Calu3 (cell line): Measurements from ENCODE around the gene TMEM242. TPM values are rescaled to one million over a fixed set of nuclear protein-coding genes. Genes with fewer than 3 reads are reported as not detected.

Source experiments
- BruUV-seq: library from RNA; stranded (reverse); fragments of 400-500 nt; replicated peaks from 2 replicates; lab custom pipeline; 2021; lab: Mats Ljungman, UMichigan
- CTCF ChIA-PET: fragments of 300-600 bp; sonication (Branson Sonifier 250); formaldehyde crosslinking; loops from one replicate; lab custom pipeline; 2022; ENCODE audit warnings: antibody characterized with exemption; lab: Charles Lee
- DNase-seq: peaks from one replicate; pipeline ENCODE4 v3.0.0; 2022
- H3K27ac Mint-ChIP-seq: one replicate; pipeline ENCODE4 v1.8.0; 2022; ENCODE audit warnings: mixed read lengths; ENCODE audit not compliant: unreplicated experiment
- H3K27me3 Mint-ChIP-seq: one replicate; pipeline ENCODE4 v1.8.0; 2022; ENCODE audit warnings: mixed read lengths; ENCODE audit not compliant: unreplicated experiment
- H3K36me3 Mint-ChIP-seq: one replicate; pipeline ENCODE4 v1.8.0; 2022; ENCODE audit warnings: mild to moderate bottlenecking, moderate library complexity, mixed read lengths; ENCODE audit not compliant: insufficient read depth, unreplicated experiment
- H3K4me1 Mint-ChIP-seq: one replicate; pipeline ENCODE4 v1.8.0; 2022; ENCODE audit warnings: mild to moderate bottlenecking, low read depth, mixed read lengths; ENCODE audit not compliant: unreplicated experiment
- H3K4me3 Mint-ChIP-seq: one replicate; pipeline ENCODE4 v1.8.0; 2022; ENCODE audit warnings: mild to moderate bottlenecking, low read depth, moderate library complexity, mixed read lengths; ENCODE audit not compliant: unreplicated experiment
- H3K9me3 Mint-ChIP-seq: one replicate; pipeline ENCODE4 v1.8.0; 2022; ENCODE audit warnings: low read depth, mixed read lengths; ENCODE audit not compliant: unreplicated experiment
- CTCF ChIP-seq: fragments of 200-600 bp; IDR thresholded peaks from one replicate; pipeline ENCODE4 v1.8.0; 2022; ENCODE audit warnings: antibody characterized with exemption; ENCODE audit not compliant: unreplicated experiment
- intact Hi-C: fragments of 100-400 bp; cut with micrococcal nuclease; formaldehyde crosslinking; loops from one replicate; pipeline ENCODE4 v1.10.0; 2022; ENCODE audit not compliant: unreplicated experiment
- total RNA-seq: library from RNA; stranded (reverse); gene quantifications from 2 replicates; pipeline ENCODE4 v1.2.3, GENCODE V29; 2022

TMEM242 gene
- total RNA-seq, 1 experiment from 2014 or later = 7.9 TPM

- Mint-ChIP-seq H3K27ac (no peak overlapping the region), H3K9me3 (no peaks in the 10 kb centered on the region), H3K4me1 (peaks cover 32% of the 10 kb centered on the region), H3K36me3 (peaks cover 17% of the 10 kb centered on the region), H3K4me3 (no peak overlapping the region), H3K27me3 (no peaks in the 10 kb centered on the region)
- BruUV-seq = no TSS peak
- DNase-seq = no peak
- CTCF ChIA-PET = interaction anchor here (0.8 to 1.9 kb wide), 2 partner anchors 9 to 288 kb away, joined by 3 to 12 read pairs; no protein-coding TSS in a partner anchor
- intact Hi-C loops = no loop called here
- no peak for TF ChIP-seq CTCF
Measured at GRCh38 chr6:157325069-157325805, 1.9 kb upstream of the TMEM242 start.

GRCh38 chr6:157323966-157324300 lies 614 bp upstream of the TMEM242 start:
- no peaks in the 10 kb centered on the region for H3K9me3 Mint-ChIP-seq
- CTCF ChIA-PET = interaction anchor here (0.6 to 1.9 kb wide), 3 partner anchors 289 to 394 kb away, joined by 3 to 12 read pairs (median 5); no protein-coding TSS in a partner anchor
- no peaks in the 10 kb centered on the region for H3K27me3 Mint-ChIP-seq
- H3K4me1 Mint-ChIP-seq = peaks cover 21% of the 10 kb centered on the region
- DNase-seq = peak; percentile 63
- intact Hi-C loops = loop anchor here (5.0 kb wide), 2 partner anchors 58 to 213 kb away; partner anchors contain the start of gene ZDHHC14
- H3K36me3 Mint-ChIP-seq = peaks cover 17% of the 10 kb centered on the region
- TF ChIP-seq CTCF = no peak
- peak overlapping the region; percentile 60 for H3K27ac Mint-ChIP-seq
- TSS peak; percentile 95 for BruUV-seq
- H3K4me3 Mint-ChIP-seq = peak overlapping the region; percentile 83

- Mint-ChIP-seq H3K27ac (peak overlapping the region; percentile 60), H3K4me1 (peaks cover 23% of the 10 kb centered on the region), H3K9me3 (no peaks in the 10 kb centered on the region), H3K4me3 (peak overlapping the region; percentile 83), H3K27me3 (no peaks in the 10 kb centered on the region), H3K36me3 (peaks cover 17% of the 10 kb centered on the region)
- CTCF ChIA-PET = interaction anchor here (0.7 to 1.5 kb wide), 3 partner anchors 8 to 290 kb away, joined by 3 to 5 read pairs (median 4); no protein-coding TSS in a partner anchor
- TF ChIP-seq CTCF = no peak
- BruUV-seq = no TSS peak
- intact Hi-C loops = loop anchor here (5.0 kb wide), 2 partner anchors 59 to 214 kb away; partner anchors contain the start of gene ZDHHC14
- DNase-seq = peak; percentile 79
Measured at GRCh38 chr6:157322792-157323254, 496 bp downstream of the TMEM242 start.

GRCh38 chr6:157316871-157317814 lies 6.2 kb downstream of the TMEM242 start:
- Mint-ChIP-seq H3K4me1 (peaks cover 15% of the 10 kb centered on the region), H3K27ac (peak overlapping the region; percentile 71), H3K9me3 (no peaks in the 10 kb centered on the region), H3K27me3 (no peaks in the 10 kb centered on the region), H3K36me3 (no peaks in the 10 kb centered on the region), H3K4me3 (no peak overlapping the region)
- CTCF ChIA-PET = interaction anchor here (0.7 kb wide), 1 partner anchor 296 kb away, joined by 3 read pairs; no protein-coding TSS in a partner anchor
- BruUV-seq = no TSS peak
- DNase-seq = peak; percentile 68
- intact Hi-C loops = loop anchor here (5.0 kb wide), 1 partner anchor 295 kb away; no protein-coding TSS in a partner anchor
- TF ChIP-seq CTCF = no peak
